GM12878 (cell line): ENCODE measurements around the gene NINL. TPM values are rescaled to one million over a fixed set of nuclear protein-coding genes. Genes with fewer than 3 reads are reported as not detected.

ENCODE experiments used
- ATAC-seq: fragments of 200-7000 bp; cut with Tn5 transposase; 3 replicates; pipeline ENCODE4 v1.9.1; 2020; ENCODE audit warnings: mild to moderate bottlenecking, moderate library complexity
- BruUV-seq: library from RNA; stranded (reverse); fragments of 400-500 nt; replicated peaks from 2 replicates; lab custom pipeline; 2021; lab: Mats Ljungman, UMichigan
- CTCF ChIA-PET: fragments of 300-600 bp; sonication (Branson Sonifier 250); formaldehyde crosslinking; extraction: SDS; loops from one replicate; lab custom pipeline; 2021; ENCODE audit warnings: inconsistent platforms; lab: Yijun Ruan, JAX
- POLR2A ChIA-PET: fragments of 350-600 bp; formaldehyde crosslinking; extraction: SDS; loops from one replicate; lab custom pipeline; 2021; ENCODE audit warnings: inconsistent platforms; lab: Charles Lee
- RAD21 ChIA-PET: fragments of 300-600 bp; sonication (Branson Sonifier 250); formaldehyde crosslinking; loops from one replicate; lab custom pipeline; 2023; ENCODE audit warnings: antibody characterized with exemption; ENCODE audit not compliant: unreplicated experiment; lab: Charles Lee
- SMC1A ChIA-PET: fragments of 300-600 bp; sonication (Branson Sonifier 250); formaldehyde crosslinking; loops from one replicate; lab custom pipeline; 2023; ENCODE audit not compliant: unreplicated experiment, uncharacterized antibody; lab: Charles Lee
- DNase-seq: peaks from one replicate; pipeline ENCODE4 v3.0.0-alpha.2; 2011; ENCODE audit warnings: low read depth, low spot score
- FAIRE-seq: peaks from 3 replicates; lab custom pipeline; 2011; peaks lifted over from hg19 to GRCh38; lab: Jason Lieb, UNC
- H2AFZ ChIP-seq: 2 replicates; pipeline ENCODE4 v1.6.0; 2011; ENCODE audit warnings: low read depth, low read length, control low read depth; ENCODE audit not compliant: control insufficient read depth
- H3K27ac ChIP-seq: 2 replicates; pipeline ENCODE4 v1.5.1; 2011; ENCODE audit warnings: control low read depth; ENCODE audit not compliant: control insufficient read depth, insufficient read depth
- H3K27me3 ChIP-seq, 2 experiments: replicated peaks in 1 of 2; 2 replicates each; pipeline versions ENCODE4 v1.6.0 to v1.6.1; 2011; ENCODE audit warnings: low read length in 1 of 2; ENCODE audit not compliant: control insufficient read depth in 2 of 2, insufficient read depth in 2 of 2
- H3K36me3 ChIP-seq, 2 experiments: 2 replicates each; pipeline ENCODE4 v1.5.1; 2011; ENCODE audit warnings: low read length in 1 of 2; ENCODE audit not compliant: control insufficient read depth in 2 of 2, insufficient read depth in 2 of 2
- H3K4me1 ChIP-seq: 2 replicates; pipeline ENCODE4 v1.6.1; 2011; ENCODE audit warnings: mild to moderate bottlenecking, low read length, moderate library complexity, mixed read lengths; ENCODE audit not compliant: control insufficient read depth, insufficient read depth
- H3K4me2 ChIP-seq: 2 replicates; pipeline ENCODE4 v1.6.0; 2011; ENCODE audit warnings: control low read depth; ENCODE audit not compliant: control insufficient read depth, insufficient read depth
- H3K4me3 ChIP-seq: fragments of 200-600 bp; sonication (generic); 2 replicates; pipeline ENCODE4 v1.5.1; 2016
- H3K79me2 ChIP-seq: 2 replicates; pipeline ENCODE4 v1.6.0; 2011; ENCODE audit warnings: low read length; ENCODE audit not compliant: control insufficient read depth, insufficient read depth
- H3K9ac ChIP-seq: 2 replicates; pipeline ENCODE4 v1.8.0; 2011; ENCODE audit warnings: low read length, control low read depth, mixed read lengths; ENCODE audit not compliant: control insufficient read depth, insufficient read depth
- H3K9me3 ChIP-seq: replicated peaks from 3 replicates; pipeline ENCODE4 v1.5.1; 2011; ENCODE audit warnings: mild to moderate bottlenecking, low read length; ENCODE audit not compliant: control insufficient read depth, insufficient read depth
- H4K20me1 ChIP-seq: 2 replicates; pipeline ENCODE4 v1.6.0; 2011; ENCODE audit not compliant: control insufficient read depth, insufficient read depth
- ATF7 ChIP-seq: fragments of 450-650 bp; IDR thresholded peaks from 2 replicates; pipeline ENCODE4 v1.6.1; 2016; ENCODE audit warnings: low read depth, mild to moderate bottlenecking
- BMI1 ChIP-seq: fragments of 450-650 bp; IDR thresholded peaks from 2 replicates; pipeline ENCODE4 v1.6.1; 2016; ENCODE audit warnings: mild to moderate bottlenecking, moderate library complexity, borderline replicate concordance
- CBX5 ChIP-seq: sonication (generic); IDR thresholded peaks from 2 replicates; pipeline ENCODE4 v1.6.1; 2016; ENCODE audit warnings: low read depth, moderate library complexity, mild to moderate bottlenecking, inconsistent platforms
- EED ChIP-seq: sonication (generic); IDR thresholded peaks from 2 replicates; pipeline ENCODE4 v1.6.1; 2016; ENCODE audit warnings: antibody characterized with exemption, low read depth
- IRF4 ChIP-seq: IDR thresholded peaks from 2 replicates; pipeline ENCODE4 v1.6.1; 2011; ENCODE audit warnings: low read depth, low read length
- NFIC ChIP-seq: IDR thresholded peaks from 2 replicates; pipeline ENCODE4 v1.6.1; 2012; ENCODE audit warnings: low read depth, mild to moderate bottlenecking, inconsistent platforms, low read length, moderate library complexity
- PAX5 ChIP-seq: IDR thresholded peaks from 2 replicates; pipeline ENCODE4 v1.6.1; 2011; ENCODE audit warnings: low read depth, low read length, borderline replicate concordance
- STAT3 ChIP-seq: IDR thresholded peaks from 2 replicates; pipeline ENCODE4 v1.6.1; 2011; ENCODE audit warnings: low read depth, low read length, improper control_type of control experiment
- WRNIP1 ChIP-seq: IDR thresholded peaks from 2 replicates; pipeline ENCODE4 v1.6.1; 2011; ENCODE audit warnings: low read depth, low read length, improper control_type of control experiment, borderline replicate concordance
- WGBS: methylation state at CpG from one replicate; pipeline ENCODE4 v1.1.6; 2016; ENCODE audit warnings: low lambda C conversion rate; ENCODE audit not compliant: insufficient replicate concordance, insufficient coverage; ENCODE audit errors: missing lambda C conversion rate; 5-methylcytosine and 5-hydroxymethylcytosine counted together
- in situ Hi-C: fragments of 300-500 bp; cut with MboI; formaldehyde crosslinking; loops from 9 replicates; pipeline ENCODE4 v1.14.3; 2018; ENCODE audit warnings: mixed read lengths
- intact Hi-C: fragments of 100-400 bp; cut with micrococcal nuclease; formaldehyde crosslinking; loops from one replicate; pipeline ENCODE4 v1.14.2; 2022; ENCODE audit not compliant: unreplicated experiment
- polyA plus RNA-seq, 11 experiments: library from polyadenylated mRNA; depleted of rRNA in 4 of 11; unstranded in 6 of 11; stranded (reverse) in 5 of 11; fragments of >200 nt; fragmentation: Nextera tagmentation in 4 of 11; fragmentation: Illumina TruSeq in 1 of 11; extraction: Ambion mirVana in 4 of 11; extraction: Trizol in 1 of 11; gene quantifications; 1 replicate in 1 of 11; 2 replicates in 10 of 11; pipeline versions ENCODE4 v1.2.1 to v1.2.3, GENCODE V29; 2011 to 2016; ENCODE audit warnings: inconsistent platforms in 2 of 11, missing spikeins in 2 of 11, low read depth in 1 of 11
- total RNA-seq, 4 experiments: library from RNA; depleted of rRNA in 3 of 4; stranded (reverse); fragments of >200 nt in 3 of 4; fragmentation: Illumina TruSeq in 1 of 4; extraction: Trizol in 1 of 4; gene quantifications; 2 replicates each; pipeline versions ENCODE4 v1.2.1 to v1.2.3, GENCODE V29; 2013 to 2021
- TF ChIP-seq, protein P1 (sequence below): fragments of 450-650 bp; formaldehyde crosslinking; IDR thresholded peaks from 2 replicates; pipeline ENCODE4 v1.5.0; 2022; ENCODE audit warnings: mild to moderate bottlenecking, missing genetic modification characterization
- TF ChIP-seq, protein P2 (sequence below): fragments of 450-650 bp; IDR thresholded peaks from 2 replicates; pipeline ENCODE4 v1.6.1; 2016; ENCODE audit warnings: mild to moderate bottlenecking
- TF ChIP-seq, protein P3 (sequence below): fragments of 450-650 bp; IDR thresholded peaks from 2 replicates; pipeline ENCODE4 v1.6.1; 2018; ENCODE audit warnings: borderline replicate concordance, mild to moderate bottlenecking; ENCODE audit not compliant: partially characterized antibody
- TF ChIP-seq, protein P4 (sequence below): fragments of 450-650 bp; IDR thresholded peaks from 2 replicates; pipeline ENCODE4 v1.6.1; 2014; ENCODE audit warnings: mild to moderate bottlenecking

The NINL gene
- total and polyA plus RNA-seq, 10 of the 15 experiments (the other 5 are each of a cell fraction or from before 2014, with no cell fraction given): 0.04 to 0.77 (median 0.23) TPM; not detected in 1

DNA sequence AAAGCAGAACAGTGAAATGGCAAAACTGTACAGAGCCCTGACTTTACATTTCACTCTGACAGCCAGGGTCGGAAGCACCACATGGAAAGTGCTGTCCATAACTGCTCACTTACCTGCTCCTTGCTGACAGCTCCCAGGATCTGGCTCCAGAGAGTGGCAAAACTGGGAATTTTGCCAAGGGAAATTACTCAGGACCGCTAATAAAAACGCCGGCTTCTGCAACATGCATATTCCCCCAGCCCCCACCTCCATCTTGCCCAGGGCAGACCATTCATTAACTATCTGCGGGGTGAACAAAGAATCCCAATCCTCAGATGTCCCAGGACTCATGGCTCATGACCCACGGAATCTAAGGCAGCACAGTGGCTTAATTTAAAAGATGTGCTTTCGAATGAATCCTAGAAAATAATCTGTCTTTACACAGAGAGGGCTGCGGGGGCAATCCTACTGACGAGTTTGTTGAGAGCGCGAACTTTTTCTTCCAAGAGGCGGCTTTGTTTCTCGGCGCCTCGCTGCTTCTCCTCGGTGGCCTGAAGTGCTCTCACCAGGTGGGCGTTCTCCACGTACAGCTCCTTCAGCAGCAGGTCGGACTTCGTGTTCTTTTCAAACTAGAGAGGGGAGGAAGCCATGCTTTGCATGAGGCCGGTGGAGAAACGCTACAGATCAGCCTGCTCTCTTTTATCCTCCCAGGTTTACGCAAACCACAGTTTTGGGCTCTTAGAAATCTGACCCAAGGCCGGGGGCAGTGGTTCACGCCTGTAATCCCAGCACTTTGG lies 132.1 kb downstream of the NINL start (continued):
- TF ChIP-seq, protein P1, sequence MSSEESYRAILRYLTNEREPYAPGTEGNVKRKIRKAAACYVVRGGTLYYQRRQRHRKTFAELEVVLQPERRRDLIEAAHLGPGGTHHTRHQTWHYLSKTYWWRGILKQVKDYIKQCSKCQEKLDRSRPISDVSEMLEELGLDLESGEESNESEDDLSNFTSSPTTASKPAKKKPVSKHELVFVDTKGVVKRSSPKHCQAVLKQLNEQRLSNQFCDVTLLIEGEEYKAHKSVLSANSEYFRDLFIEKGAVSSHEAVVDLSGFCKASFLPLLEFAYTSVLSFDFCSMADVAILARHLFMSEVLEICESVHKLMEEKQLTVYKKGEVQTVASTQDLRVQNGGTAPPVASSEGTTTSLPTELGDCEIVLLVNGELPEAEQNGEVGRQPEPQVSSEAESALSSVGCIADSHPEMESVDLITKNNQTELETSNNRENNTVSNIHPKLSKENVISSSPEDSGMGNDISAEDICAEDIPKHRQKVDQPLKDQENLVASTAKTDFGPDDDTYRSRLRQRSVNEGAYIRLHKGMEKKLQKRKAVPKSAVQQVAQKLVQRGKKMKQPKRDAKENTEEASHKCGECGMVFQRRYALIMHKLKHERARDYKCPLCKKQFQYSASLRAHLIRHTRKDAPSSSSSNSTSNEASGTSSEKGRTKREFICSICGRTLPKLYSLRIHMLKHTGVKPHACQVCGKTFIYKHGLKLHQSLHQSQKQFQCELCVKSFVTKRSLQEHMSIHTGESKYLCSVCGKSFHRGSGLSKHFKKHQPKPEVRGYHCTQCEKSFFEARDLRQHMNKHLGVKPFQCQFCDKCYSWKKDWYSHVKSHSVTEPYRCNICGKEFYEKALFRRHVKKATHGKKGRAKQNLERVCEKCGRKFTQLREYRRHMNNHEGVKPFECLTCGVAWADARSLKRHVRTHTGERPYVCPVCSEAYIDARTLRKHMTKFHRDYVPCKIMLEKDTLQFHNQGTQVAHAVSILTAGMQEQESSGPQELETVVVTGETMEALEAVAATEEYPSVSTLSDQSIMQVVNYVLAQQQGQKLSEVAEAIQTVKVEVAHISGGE: no peak
- TF ChIP-seq, protein P2, sequence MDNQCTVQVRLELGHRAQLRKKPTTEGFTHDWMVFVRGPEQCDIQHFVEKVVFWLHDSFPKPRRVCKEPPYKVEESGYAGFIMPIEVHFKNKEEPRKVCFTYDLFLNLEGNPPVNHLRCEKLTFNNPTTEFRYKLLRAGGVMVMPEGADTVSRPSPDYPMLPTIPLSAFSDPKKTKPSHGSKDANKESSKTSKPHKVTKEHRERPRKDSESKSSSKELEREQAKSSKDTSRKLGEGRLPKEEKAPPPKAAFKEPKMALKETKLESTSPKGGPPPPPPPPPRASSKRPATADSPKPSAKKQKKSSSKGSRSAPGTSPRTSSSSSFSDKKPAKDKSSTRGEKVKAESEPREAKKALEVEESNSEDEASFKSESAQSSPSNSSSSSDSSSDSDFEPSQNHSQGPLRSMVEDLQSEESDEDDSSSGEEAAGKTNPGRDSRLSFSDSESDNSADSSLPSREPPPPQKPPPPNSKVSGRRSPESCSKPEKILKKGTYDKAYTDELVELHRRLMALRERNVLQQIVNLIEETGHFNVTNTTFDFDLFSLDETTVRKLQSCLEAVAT: no peak

DNA sequence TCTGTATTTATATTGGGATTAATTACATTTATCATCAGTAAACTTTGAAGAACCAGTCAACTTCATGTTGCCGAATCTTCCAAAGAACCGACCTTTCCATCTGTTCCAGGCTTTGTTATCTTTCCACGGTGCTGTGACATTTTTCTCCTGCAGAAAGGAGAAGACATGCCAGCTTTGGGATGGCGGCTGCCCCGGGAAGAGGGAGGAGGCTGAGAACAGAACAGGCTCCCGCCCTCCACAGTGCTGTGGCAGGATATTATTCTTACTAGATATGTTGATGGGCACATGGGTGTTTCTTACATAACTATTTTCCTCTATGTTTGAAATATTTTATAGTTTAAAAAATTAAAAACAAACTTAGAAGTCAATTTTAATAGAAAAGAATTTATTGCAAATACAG lies 133.0 kb downstream of the NINL start:
- in situ Hi-C loops (no loop called here), intact Hi-C loops (no loop called here)
- no peak overlapping the region for H3K4me2 ChIP-seq
- DNase-seq (no peak), ATAC-seq (no peak), FAIRE-seq (no peak)
- no peak overlapping the region for H2AFZ ChIP-seq
- POLR2A ChIA-PET: no interaction called here
- no peaks in the 10 kb centered on the region for H3K9me3 ChIP-seq
- no peaks in the 10 kb centered on the region for H3K27me3 ChIP-seq
- RAD21 ChIA-PET: no interaction called here
- SMC1A ChIA-PET: no interaction called here
- H3K36me3 ChIP-seq: peaks cover 0 to 8% of the 10 kb centered on the region in 2 experiments; a peak in 1 of 4 replicates
- H3K27ac ChIP-seq: no peak overlapping the region
- no TSS peak for BruUV-seq
- H3K4me1 ChIP-seq: no peaks in the 10 kb centered on the region
- H3K4me3 ChIP-seq: no peak overlapping the region
- H3K9ac ChIP-seq: no peak overlapping the region
- H4K20me1 ChIP-seq: no peaks in the 10 kb centered on the region
- H3K79me2 ChIP-seq: no peaks in the 10 kb centered on the region
- CTCF ChIA-PET: no interaction called here
- 78% methylated on average over 6 of the region's 6 CpGs for WGBS
- TF ChIP-seq EED (no peak), WRNIP1 (no peak), BMI1 (no peak), CBX5 (no peak), ATF7 (no peak), IRF4 (no peak), PAX5 (no peak), STAT3 (no peak), NFIC (no peak)
- TF ChIP-seq, protein P3, sequence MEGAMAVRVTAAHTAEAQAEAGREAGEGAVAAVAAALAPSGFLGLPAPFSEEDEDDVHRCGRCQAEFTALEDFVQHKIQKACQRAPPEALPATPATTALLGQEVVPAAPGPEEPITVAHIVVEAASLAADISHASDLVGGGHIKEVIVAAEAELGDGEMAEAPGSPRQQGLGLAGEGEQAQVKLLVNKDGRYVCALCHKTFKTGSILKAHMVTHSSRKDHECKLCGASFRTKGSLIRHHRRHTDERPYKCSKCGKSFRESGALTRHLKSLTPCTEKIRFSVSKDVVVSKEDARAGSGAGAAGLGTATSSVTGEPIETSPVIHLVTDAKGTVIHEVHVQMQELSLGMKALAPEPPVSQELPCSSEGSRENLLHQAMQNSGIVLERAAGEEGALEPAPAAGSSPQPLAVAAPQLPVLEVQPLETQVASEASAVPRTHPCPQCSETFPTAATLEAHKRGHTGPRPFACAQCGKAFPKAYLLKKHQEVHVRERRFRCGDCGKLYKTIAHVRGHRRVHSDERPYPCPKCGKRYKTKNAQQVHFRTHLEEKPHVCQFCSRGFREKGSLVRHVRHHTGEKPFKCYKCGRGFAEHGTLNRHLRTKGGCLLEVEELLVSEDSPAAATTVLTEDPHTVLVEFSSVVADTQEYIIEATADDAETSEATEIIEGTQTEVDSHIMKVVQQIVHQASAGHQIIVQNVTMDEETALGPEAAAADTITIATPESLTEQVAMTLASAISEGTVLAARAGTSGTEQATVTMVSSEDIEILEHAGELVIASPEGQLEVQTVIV: no peak
- TF ChIP-seq, protein P4, sequence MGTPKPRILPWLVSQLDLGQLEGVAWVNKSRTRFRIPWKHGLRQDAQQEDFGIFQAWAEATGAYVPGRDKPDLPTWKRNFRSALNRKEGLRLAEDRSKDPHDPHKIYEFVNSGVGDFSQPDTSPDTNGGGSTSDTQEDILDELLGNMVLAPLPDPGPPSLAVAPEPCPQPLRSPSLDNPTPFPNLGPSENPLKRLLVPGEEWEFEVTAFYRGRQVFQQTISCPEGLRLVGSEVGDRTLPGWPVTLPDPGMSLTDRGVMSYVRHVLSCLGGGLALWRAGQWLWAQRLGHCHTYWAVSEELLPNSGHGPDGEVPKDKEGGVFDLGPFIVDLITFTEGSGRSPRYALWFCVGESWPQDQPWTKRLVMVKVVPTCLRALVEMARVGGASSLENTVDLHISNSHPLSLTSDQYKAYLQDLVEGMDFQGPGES: no peak
